UCSD-AML1 (cell line): ENCODE results near the gene LINC00305.

ENCODE experiments used
- DNase-seq: peaks from one replicate; lab custom pipeline; 2025; ENCODE audit not compliant: unreplicated experiment; lab: John Stamatoyannopoulos, UW

The LINC00305 gene

GRCh38 chr18:64116571-64117175 lies 32.2 kb downstream of the LINC00305 start:
- DNase-seq = no peak

DNA sequence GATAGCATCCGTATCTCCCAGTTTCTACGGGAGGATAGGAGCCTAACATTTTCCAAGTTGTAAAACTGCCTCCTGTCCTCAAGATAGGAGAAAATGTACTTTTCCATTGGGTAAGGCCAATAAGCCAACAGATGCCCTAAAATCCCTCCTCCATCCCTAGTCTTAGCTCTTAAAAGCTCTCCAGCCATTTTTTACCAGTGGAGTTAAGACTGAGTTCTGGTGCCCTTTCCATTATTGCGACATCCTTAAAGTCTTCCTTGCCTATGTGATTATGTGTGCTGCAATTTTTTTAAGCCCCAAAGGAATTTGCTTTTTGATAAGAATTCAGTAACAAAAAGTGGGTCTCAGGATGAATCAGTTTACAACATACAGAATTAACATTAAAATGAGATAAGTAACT lies 33.0 kb downstream of the LINC00305 start:
- no peak for DNase-seq

- no peak for DNase-seq
Observed at GRCh38 chr18:64111950-64112349, 36.9 kb downstream of the LINC00305 start.

DNA sequence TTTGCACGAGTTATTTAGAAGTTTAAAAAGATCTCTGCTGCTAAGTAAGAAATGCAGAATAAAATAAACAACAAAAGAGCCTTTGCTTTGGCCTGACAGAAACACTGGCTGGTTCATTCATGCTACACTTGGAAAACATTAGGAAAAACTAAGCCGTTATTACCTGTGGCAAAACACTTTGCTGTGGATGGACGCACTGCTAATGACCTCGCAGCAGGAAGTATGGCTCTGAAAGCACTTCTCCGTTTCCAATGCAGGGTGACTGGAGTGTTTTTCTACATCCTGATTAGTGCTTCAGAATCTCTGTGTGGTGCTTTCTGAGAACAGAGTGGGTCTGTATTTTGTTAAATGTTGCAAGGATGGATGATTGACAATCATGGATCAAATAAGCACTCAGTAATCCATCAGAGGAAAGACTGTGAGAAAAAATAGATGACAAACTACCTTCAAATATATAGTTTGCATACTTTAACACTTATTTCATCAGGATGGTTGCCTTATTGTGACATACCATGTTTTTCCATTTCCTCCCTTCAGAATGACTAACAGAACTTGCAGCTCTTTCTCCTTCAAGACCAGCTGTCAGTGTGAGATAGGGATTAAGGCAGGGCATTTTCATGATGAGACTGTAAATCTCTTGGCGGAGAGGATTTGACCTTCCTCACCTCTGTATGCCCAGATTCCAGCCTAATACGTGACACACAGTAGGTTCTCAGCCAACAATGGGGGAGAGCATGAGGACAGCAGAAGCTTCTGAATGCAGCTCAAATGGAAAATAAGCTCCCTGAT lies 38.0 kb downstream of the LINC00305 start:
- DNase-seq = peak; percentile 11

- no peak for DNase-seq
Observed at GRCh38 chr18:64103986-64104385, 44.9 kb downstream of the LINC00305 start.

- DNase-seq = no peak
Observed at GRCh38 chr18:64100116-64100922, 48.6 kb downstream of the LINC00305 start.

- DNase-seq = no peak
Observed at GRCh38 chr18:64099244-64099643, 49.6 kb downstream of the LINC00305 start.

DNA sequence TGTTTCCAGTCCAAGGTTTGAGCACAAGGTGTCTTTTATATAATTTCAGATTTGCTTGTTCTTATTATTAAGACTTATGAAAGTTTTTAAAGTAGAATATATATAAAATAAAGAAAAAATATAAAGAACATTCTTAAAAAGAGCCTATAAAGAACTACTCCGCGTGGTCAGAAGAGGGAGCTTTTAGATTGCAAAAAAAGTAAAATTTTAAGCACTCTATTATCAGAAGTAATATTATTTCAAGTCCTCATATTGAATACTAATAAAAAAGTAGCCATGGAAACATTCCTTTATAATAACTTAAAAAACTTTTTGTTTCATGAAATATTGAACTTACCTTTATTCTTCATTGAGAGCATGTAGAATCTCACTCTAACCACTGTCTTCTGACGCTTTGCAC lies 51.4 kb downstream of the LINC00305 start:
- no peak for DNase-seq

DNA sequence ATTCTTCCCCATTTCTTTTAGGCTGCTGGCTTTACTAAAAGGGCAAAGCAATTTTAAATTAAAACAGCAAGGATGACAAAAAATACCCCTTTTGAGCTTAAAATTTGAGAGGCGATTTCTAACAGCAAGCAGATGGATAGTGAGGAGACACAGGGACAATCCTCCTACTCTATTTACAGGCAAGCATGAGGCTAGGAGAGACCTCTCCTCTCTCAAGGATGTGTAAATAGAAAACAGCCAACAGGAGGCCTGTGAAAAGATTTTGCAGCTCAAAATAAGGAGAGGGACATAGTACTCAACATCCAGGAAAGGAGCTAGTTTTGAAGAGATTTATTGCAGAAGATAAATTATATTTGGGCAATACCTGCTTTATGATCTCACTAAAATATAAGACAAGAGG lies 53.8 kb downstream of the LINC00305 start:
- DNase-seq = no peak

- DNase-seq = no peak
Observed at GRCh38 chr18:64094210-64094609, 54.7 kb downstream of the LINC00305 start.

GRCh38 chr18:64091526-64091925 lies 57.4 kb downstream of the LINC00305 start:
- no peak for DNase-seq

DNA sequence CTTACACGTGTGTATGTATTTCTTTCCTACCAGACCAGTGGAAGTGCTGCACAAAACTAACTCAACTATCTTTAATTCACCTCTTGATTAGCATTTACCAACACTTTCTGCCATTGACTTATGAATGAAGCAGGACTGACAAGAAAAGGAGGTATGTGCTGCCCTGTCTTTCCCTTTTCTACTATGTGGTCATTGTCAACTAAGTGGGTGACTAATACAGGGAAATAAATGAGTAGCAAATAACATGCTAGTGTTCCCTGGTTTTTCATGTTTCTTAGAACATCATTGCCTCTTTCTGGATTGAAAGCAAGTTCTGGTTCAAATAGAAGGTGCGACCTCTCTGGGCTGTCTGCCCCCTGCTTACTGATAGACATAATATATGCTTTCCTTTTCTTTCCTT lies 58.0 kb downstream of the LINC00305 start:
- DNase-seq = no peak

DNA sequence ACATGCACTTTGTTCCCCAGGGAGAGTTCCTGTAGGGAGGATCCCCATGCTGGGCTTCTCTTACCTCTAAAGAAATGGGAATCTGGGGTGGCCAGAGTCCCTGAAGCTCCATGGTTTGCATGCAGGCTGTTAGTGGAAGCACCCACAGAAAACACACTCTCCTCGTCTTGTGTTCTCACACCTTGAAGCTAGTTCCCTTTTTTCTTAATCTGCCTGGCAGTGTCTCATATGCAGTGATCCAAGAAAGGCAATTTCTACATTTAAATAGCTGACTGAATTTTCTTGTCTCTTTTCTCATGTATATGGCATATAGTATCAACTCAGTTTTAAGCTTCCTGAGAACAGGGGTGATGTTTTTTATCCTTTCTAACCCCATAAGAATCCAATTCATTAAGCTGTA lies 65.0 kb downstream of the LINC00305 start:
- DNase-seq = no peak

- no peak for DNase-seq
Observed at GRCh38 chr18:64082513-64082912, 66.4 kb downstream of the LINC00305 start.

GRCh38 chr18:64082054-64082453 lies 66.8 kb downstream of the LINC00305 start:
- DNase-seq = no peak

DNA sequence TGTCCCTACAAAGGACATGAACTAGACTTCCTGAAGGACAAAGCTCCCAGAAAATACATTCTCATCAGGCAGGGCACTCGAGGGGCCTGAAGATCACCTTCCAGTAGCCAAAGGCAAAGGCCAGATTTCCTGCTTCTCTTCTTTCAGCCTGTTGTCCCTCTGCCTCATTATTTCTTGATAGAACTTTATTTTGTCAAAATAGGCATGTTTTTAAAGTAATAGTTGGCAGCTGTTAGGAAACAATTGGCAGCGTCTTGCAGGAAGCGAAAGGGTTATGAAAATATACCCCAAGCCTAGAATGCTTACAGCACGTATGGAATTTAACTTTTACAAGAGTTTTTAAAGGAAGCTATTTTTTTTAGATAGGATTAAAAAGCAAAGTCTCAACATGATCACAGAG lies 74.9 kb downstream of the LINC00305 start:
- DNase-seq = no peak

DNA sequence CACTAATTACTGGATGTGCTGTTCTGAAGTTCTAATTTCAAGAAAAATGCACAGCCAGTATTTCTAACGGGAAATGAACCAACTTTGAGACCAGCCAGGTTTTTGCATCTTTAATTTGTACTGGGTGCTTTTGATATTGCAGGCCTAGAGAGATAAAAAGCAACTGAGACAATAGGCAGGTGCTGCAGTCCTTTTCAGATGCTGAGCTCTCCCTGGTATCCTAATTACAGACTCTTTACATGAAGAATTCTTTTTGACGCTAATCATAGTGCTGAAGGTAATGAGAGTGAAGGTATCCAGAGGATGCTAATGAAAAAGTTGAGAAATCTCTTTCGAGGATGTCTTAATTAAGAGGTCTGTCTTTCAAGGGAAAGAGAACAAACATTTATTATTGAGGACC lies 93.9 kb downstream of the LINC00305 start:
- DNase-seq = no peak

- DNase-seq = no peak
Observed at GRCh38 chr18:64053246-64053645, 95.6 kb downstream of the LINC00305 start.

DNA sequence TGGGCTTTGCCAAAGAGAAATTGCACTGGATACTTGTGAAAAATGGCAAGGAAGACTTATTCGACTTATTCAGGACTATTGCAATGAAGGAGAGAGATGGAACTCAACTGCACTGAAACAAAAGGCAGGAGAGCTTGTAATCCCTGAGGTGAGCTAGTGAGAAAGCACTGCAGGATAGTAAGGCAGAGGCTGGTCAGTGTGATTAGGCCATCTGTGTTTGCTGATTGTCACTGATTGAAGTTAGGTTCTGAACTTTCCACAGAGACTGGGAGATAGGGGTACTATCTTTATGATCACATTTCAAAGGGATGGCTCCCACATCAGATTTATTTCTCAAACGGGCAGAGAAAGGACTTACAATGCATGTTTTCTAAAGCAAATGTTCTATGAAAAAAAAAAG lies 96.1 kb downstream of the LINC00305 start:
- DNase-seq = no peak

DNA sequence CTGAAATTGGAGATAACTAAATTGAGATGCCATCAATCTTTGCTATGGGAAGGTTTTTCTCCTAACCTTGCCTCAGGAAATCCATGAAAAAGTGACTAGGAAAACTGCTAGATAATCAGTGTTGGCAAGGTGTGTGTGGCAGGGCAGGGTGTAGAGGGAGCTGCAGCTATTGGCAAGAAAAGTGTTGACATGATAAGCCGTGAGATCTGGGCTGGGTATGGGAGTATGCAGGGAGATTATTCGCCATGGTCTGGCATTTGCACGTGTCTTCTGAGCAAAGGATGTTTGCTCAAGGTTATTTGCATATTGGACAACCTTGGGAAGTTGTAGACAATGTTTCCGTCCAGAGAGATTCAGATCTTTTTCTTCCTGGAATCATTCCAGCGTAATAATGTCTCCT lies 104.3 kb downstream of the LINC00305 start:
- DNase-seq = no peak

GRCh38 chr18:64042728-64043358 lies 106.0 kb downstream of the LINC00305 start:
- no peak for DNase-seq
